K562 (cell line): ENCODE results near the gene GPRIN3. TPM values are rescaled to one million over a fixed set of nuclear protein-coding genes. Genes with fewer than 3 reads are reported as not detected.

Experiments
- ATAC-seq: fragments of 200-7000 bp; cut with Tn5 transposase; 3 replicates; pipeline ENCODE4 v1.9.1; 2020; ENCODE audit warnings: moderate library complexity
- BruUV-seq: library from RNA; stranded (reverse); fragments of 400-500 nt; replicated peaks from 2 replicates; lab custom pipeline; 2021; lab: Mats Ljungman, UMichigan
- CTCF ChIA-PET: fragments of 300-600 bp; formaldehyde crosslinking; extraction: SDS; loops from one replicate; lab custom pipeline; 2021; ENCODE audit warnings: low intra/inter-chr PET ratio; lab: Yijun Ruan, JAX
- POLR2A ChIA-PET: fragments of 300-600, 350-650 bp; sonication (Branson Sonifier 250); formaldehyde crosslinking; extraction: SDS; loops from one replicate; lab custom pipeline; 2021; ENCODE audit warnings: antibody characterized with exemption, inconsistent platforms; lab: Yijun Ruan, JAX
- DNase-seq, 4 experiments: peaks; one replicate each; pipeline versions ENCODE4 v3.0.0 to v3.0.0-alpha.2; 2011 to 2018; ENCODE audit warnings: low spot score in 3 of 4, mixed read lengths in 3 of 4; ENCODE audit errors: extremely low read depth in 1 of 4
- FAIRE-seq: peaks from 2 replicates; lab custom pipeline; 2011; peaks lifted over from hg19 to GRCh38; lab: Jason Lieb, UNC
- H2AFZ ChIP-seq: 2 replicates; pipeline ENCODE4 v1.6.0; 2011; ENCODE audit warnings: low read depth, low read length, control low read depth, inconsistent platforms
- H3K27ac ChIP-seq: fragments of 200-600 bp; 3 replicates; pipeline ENCODE4 v1.8.0; 2011; ENCODE audit warnings: low read depth, mild to moderate bottlenecking, control low read depth, inconsistent platforms, low read length, moderate library complexity, mixed read lengths; ENCODE audit errors: extremely low read depth
- H3K27me3 ChIP-seq, 2 experiments: fragments of 300-600 bp in 1 of 2; 2 replicates in 1 of 2; 3 replicates in 1 of 2; pipeline versions ENCODE4 v1.6.0 to v1.8.0; 2011; ENCODE audit warnings: inconsistent platforms in 2 of 2, low read length in 2 of 2, mild to moderate bottlenecking in 1 of 2, mixed read lengths in 1 of 2, moderate library complexity in 1 of 2; ENCODE audit not compliant: control insufficient read depth in 2 of 2, insufficient read depth in 2 of 2
- H3K36me3 ChIP-seq: fragments of 300-600 bp; 3 replicates; pipeline ENCODE4 v1.8.0; 2011; ENCODE audit warnings: mild to moderate bottlenecking, low read length, inconsistent platforms; ENCODE audit not compliant: control insufficient read depth, insufficient read depth
- H3K4me1 ChIP-seq, 2 experiments: fragments of 200-600 bp in 1 of 2; replicated peaks in 1 of 2; 2 replicates in 1 of 2; 3 replicates in 1 of 2; pipeline versions ENCODE4 v1.5.1 to v1.8.0; 2011; ENCODE audit warnings: inconsistent platforms in 2 of 2, low read length in 2 of 2, mild to moderate bottlenecking in 1 of 2, mixed read lengths in 1 of 2, moderate library complexity in 1 of 2; ENCODE audit not compliant: control insufficient read depth in 2 of 2, insufficient read depth in 2 of 2
- H3K4me2 ChIP-seq: 2 replicates; pipeline ENCODE4 v1.6.1; 2011; ENCODE audit warnings: low read length, control low read depth, inconsistent platforms, mixed read lengths; ENCODE audit not compliant: insufficient read depth
- H3K4me3 ChIP-seq: fragments of 200-600 bp; sonication (generic), shearing (Covaris generic); 2 replicates; pipeline ENCODE4 v1.5.1; 2016; ENCODE audit warnings: control low read depth, inconsistent platforms
- H3K79me2 ChIP-seq: fragments of 200-600 bp; 3 replicates; pipeline ENCODE4 v1.8.0; 2011; ENCODE audit warnings: low read length, inconsistent platforms; ENCODE audit not compliant: control insufficient read depth, insufficient read depth
- H3K9ac ChIP-seq, 2 experiments: 2 replicates each; pipeline versions ENCODE4 v1.6.0 to v1.6.1; 2011; ENCODE audit warnings: low read depth in 2 of 2, low read length in 2 of 2, control low read depth in 1 of 2, inconsistent platforms in 1 of 2, mild to moderate bottlenecking in 1 of 2, mixed read lengths in 1 of 2; ENCODE audit not compliant: insufficient read depth in 1 of 2
- H3K9me1 ChIP-seq: one replicate; pipeline ENCODE4 v1.6.0; 2011; ENCODE audit warnings: inconsistent platforms, mild to moderate bottlenecking, low read length, moderate library complexity; ENCODE audit not compliant: control insufficient read depth, insufficient read depth
- H3K9me3 ChIP-seq: replicated peaks from 2 replicates; pipeline ENCODE4 v1.5.1; 2011; ENCODE audit warnings: low read depth, low read length, inconsistent platforms; ENCODE audit not compliant: control insufficient read depth, insufficient read depth
- H4K20me1 ChIP-seq: replicated peaks from 2 replicates; pipeline ENCODE4 v1.6.1; 2011; ENCODE audit warnings: low read length, inconsistent platforms, mixed read lengths; ENCODE audit not compliant: control insufficient read depth, insufficient read depth
- BRCA1 ChIP-seq, 2 experiments: fragments of 450-650 bp in 1 of 2; sonication (generic) in 1 of 2; formaldehyde crosslinking in 1 of 2; IDR thresholded peaks; 2 replicates each; pipeline versions ENCODE4 v1.5.0 to v1.6.1; 2017 to 2020; ENCODE audit warnings: mild to moderate bottlenecking in 1 of 2, missing genetic modification reagents in 1 of 2
- BRF2 ChIP-seq: IDR thresholded peaks from 3 replicates; pipeline ENCODE4 v1.6.1; 2011; ENCODE audit warnings: borderline replicate concordance, mild to moderate bottlenecking; ENCODE audit not compliant: insufficient read length, insufficient read depth
- FOXJ3 ChIP-seq: sonication (generic); formaldehyde crosslinking; IDR thresholded peaks from 2 replicates; pipeline ENCODE4 v1.4.0; 2020; ENCODE audit warnings: mild to moderate bottlenecking, missing genetic modification reagents
- GABPA ChIP-seq: fragments of 200-800 bp; sonication (Bioruptor generic); conservative IDR thresholded peaks from 2 replicates; pipeline ENCODE4 v1.6.1; 2016; ENCODE audit warnings: low read depth, missing genetic modification characterization, missing compliant biosample characterization
- NR1H2 ChIP-seq: sonication (generic); formaldehyde crosslinking; IDR thresholded peaks from 2 replicates; pipeline ENCODE4 v1.4.0; 2020; ENCODE audit warnings: mild to moderate bottlenecking, missing genetic modification reagents
- RAD21 ChIP-seq, 2 experiments: fragments of 250-450 bp in 1 of 2; fragments of 450-650 bp in 1 of 2; sonication (Bioruptor Pico) in 1 of 2; formaldehyde crosslinking in 1 of 2; IDR thresholded peaks in 1 of 2; conservative IDR thresholded peaks in 1 of 2; 2 replicates each; pipeline versions ENCODE4 v1.4.0 to v1.8.0; 2020 to 2022; ENCODE audit warnings: mild to moderate bottlenecking in 2 of 2, moderate library complexity in 1 of 2
- SAP30 ChIP-seq: fragments of 200-600 bp; sonication (generic); IDR thresholded peaks from 2 replicates; pipeline ENCODE4 v1.6.1; 2012; ENCODE audit warnings: borderline replicate concordance, low read depth, mild to moderate bottlenecking, moderate library complexity, low read length, control low read depth, inconsistent platforms; ENCODE audit not compliant: insufficient read depth, poor library complexity, severe bottlenecking
- WGBS: fragments of 100-300 bp; shearing (Covaris generic); methylation state at CpG from one replicate; pipeline ENCODE4 v1.1.6; 2016; ENCODE audit warnings: low coverage, mixed read lengths; ENCODE audit not compliant: insufficient coverage; ENCODE audit errors: missing lambda C conversion rate; 5-methylcytosine and 5-hydroxymethylcytosine counted together
- in situ Hi-C: fragments of 300-500 bp; cut with MboI; formaldehyde crosslinking; loops from 4 replicates; pipeline ENCODE4 v1.15.0; 2018; ENCODE audit warnings: inconsistent platforms, mixed read lengths
- intact Hi-C: fragments of 100-400 bp; cut with micrococcal nuclease; formaldehyde crosslinking; loops from 2 replicates; pipeline ENCODE4 v1.14.2; 2022
- polyA plus RNA-seq, 8 experiments: library from polyadenylated mRNA; depleted of rRNA in 4 of 8; stranded (reverse) in 5 of 8; unstranded in 3 of 8; fragments of >200 nt; fragmentation: Nextera tagmentation in 2 of 8; fragmentation: Illumina TruSeq in 1 of 8; extraction: Ambion mirVana in 2 of 8; extraction: Trizol in 1 of 8; gene quantifications; 2 replicates each; pipeline versions ENCODE4 v1.2.1 to v1.2.3, GENCODE V29; 2011 to 2014; ENCODE audit warnings: inconsistent platforms in 1 of 8, missing spikeins in 1 of 8
- total RNA-seq, 7 experiments: library from RNA; depleted of rRNA in 6 of 7; stranded (reverse); fragments of >200 nt in 6 of 7; fragmentation: Illumina TruSeq in 2 of 7; extraction: Trizol in 2 of 7; gene quantifications; 2 replicates each; pipeline versions ENCODE4 v1.2.1 to v1.2.3, GENCODE V29; 2011 to 2021; ENCODE audit warnings: low replicate concordance in 1 of 7
- TF ChIP-seq, protein P1 (sequence below): IDR thresholded peaks from 2 replicates; pipeline ENCODE4 v1.6.1; 2016; ENCODE audit warnings: missing genetic modification characterization, missing compliant biosample characterization

GPRIN3 gene
- total and polyA plus RNA-seq, 9 of the 15 experiments (the other 6 are each of a cell fraction or from before 2014, with no cell fraction given), result 0.02 TPM; not detected in 8

- no peaks in the 10 kb centered on the region for H3K9me1 ChIP-seq
- no peak overlapping the region for H2AFZ ChIP-seq
- ATAC-seq, result no peak
- H3K36me3 ChIP-seq, result no peaks in the 10 kb centered on the region
- H3K27me3 ChIP-seq, result no peaks in the 10 kb centered on the region
- intact Hi-C loops (no loop called here), in situ Hi-C loops (no loop called here)
- no TSS peak for BruUV-seq
- no peak for FAIRE-seq
- no peaks in the 10 kb centered on the region; a peak in 1 of 5 replicates for H3K4me1 ChIP-seq
- POLR2A ChIA-PET, result no interaction called here
- TF ChIP-seq BRCA1 (IDR thresholded peaks at IDR 0.05), result no peak
- TF ChIP-seq BRCA1 (CRISPR knock-in tag; IDR thresholded peaks at IDR 0.05), result no peak
- TF ChIP-seq, protein P1, sequence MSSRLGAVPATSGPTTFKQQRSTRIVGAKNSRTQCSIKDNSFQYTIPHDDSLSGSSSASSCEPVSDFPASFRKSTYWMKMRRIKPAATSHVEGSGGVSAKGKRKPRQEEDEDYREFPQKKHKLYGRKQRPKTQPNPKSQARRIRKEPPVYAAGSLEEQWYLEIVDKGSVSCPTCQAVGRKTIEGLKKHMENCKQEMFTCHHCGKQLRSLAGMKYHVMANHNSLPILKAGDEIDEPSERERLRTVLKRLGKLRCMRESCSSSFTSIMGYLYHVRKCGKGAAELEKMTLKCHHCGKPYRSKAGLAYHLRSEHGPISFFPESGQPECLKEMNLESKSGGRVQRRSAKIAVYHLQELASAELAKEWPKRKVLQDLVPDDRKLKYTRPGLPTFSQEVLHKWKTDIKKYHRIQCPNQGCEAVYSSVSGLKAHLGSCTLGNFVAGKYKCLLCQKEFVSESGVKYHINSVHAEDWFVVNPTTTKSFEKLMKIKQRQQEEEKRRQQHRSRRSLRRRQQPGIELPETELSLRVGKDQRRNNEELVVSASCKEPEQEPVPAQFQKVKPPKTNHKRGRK (tag), result no peak
- no peak for TF ChIP-seq SAP30
- no peak for TF ChIP-seq NR1H2 (CRISPR knock-in tag)
- TF ChIP-seq FOXJ3 (CRISPR knock-in tag), result no peak
- TF ChIP-seq RAD21 (CRISPR knock-in tag; conservative IDR thresholded peaks at IDR 0.05 in 1 of 2, IDR thresholded peaks at IDR 0.05 in 1 of 2), result no peak
- TF ChIP-seq BRF2, result no peak
- TF ChIP-seq GABPA (tag), result no peak
- H3K9me3 ChIP-seq, result no peaks in the 10 kb centered on the region
- no peak overlapping the region for H3K9ac ChIP-seq
- H3K27ac ChIP-seq, result no peak overlapping the region
- no peak for DNase-seq
- no peaks in the 10 kb centered on the region for H3K79me2 ChIP-seq
- CTCF ChIA-PET, result interaction anchor here (0.7 kb wide), 1 partner anchor 521 kb away, joined by 3 read pairs; no protein-coding TSS in a partner anchor
- H3K4me2 ChIP-seq, result no peak overlapping the region
- 0% methylated on average over 3 of the region's 3 CpGs for WGBS
- H4K20me1 ChIP-seq, result no peaks in the 10 kb centered on the region
- no peak overlapping the region for H3K4me3 ChIP-seq
Observed at GRCh38 chr4:89193843-89194242, 113.8 kb downstream of the GPRIN3 start.

Other genes starting within 250 kb of the GPRIN3 start
- 7.9 and 9.8 TPM in 2 replicates for gene TIGD2, start 196.3 kb downstream of the GPRIN3 start, total RNA-seq (2014; rRNA removed)
- gene TIGD2, start 196.3 kb downstream of the GPRIN3 start, total RNA-seq (2014; rRNA removed; fragmentation: Illumina TruSeq; extraction: Trizol), result 15.0 and 15.9 TPM in 2 replicates
- 12.5 and 13.4 TPM in 2 replicates for gene TIGD2, start 196.3 kb downstream of the GPRIN3 start, total RNA-seq (2015; rRNA removed; fragmentation: Illumina TruSeq; extraction: Trizol)
- 9.8 and 10.4 TPM in 2 replicates for gene TIGD2, start 196.3 kb downstream of the GPRIN3 start, total RNA-seq (2021)
- gene TIGD2, start 196.3 kb downstream of the GPRIN3 start, polyA plus RNA-seq (2011; rRNA removed), result 5.0 and 5.2 TPM in 2 replicates
- 11.0 and 11.1 TPM in 2 replicates for gene TIGD2, start 196.3 kb downstream of the GPRIN3 start, polyA plus RNA-seq (2014; fragmentation: Illumina TruSeq; extraction: Trizol)
- gene TIGD2, start 196.3 kb downstream of the GPRIN3 start, polyA plus RNA-seq (2014; fragmentation: Nextera tagmentation; extraction: Ambion mirVana), result 1 to 10 TPM; 3.6 to 3.8 TPM
- 5.8 and 7.7 TPM in 2 replicates for gene TIGD2, start 196.3 kb downstream of the GPRIN3 start, polyA plus RNA-seq (2014; rRNA removed)